ENCODE measurements around the gene JAKMIP1.
"Not testable (repeated sequence)": the region's sequence is repeated elsewhere in the genome, so short reads cannot be mapped to it uniquely, and the experiment has no call there.

The JAKMIP1 gene

DNA sequence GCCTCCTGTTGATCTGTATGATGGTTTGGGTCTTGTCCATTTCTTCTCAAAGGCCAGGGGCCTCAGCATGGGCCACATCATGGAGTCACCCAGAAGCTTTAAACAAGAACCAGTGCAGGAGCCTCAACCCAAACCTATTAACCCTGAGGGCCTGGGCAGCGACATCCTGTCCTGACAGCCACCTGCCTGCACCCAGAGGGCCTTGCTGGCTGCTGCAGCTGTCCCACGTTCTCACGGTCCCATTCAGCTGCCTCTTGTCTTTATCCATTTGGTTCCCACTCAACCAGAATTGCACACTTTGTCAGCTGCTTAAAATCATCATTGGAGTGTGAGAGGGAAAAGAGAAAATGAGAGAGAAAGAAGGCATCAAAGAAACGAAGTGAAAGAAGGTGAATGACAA is 203.7 kb downstream of the JAKMIP1 start:
- Histone ChIP-seq H3K9me3 (replicated peaks; ENCODE audit: insufficient read depth, low read length) (no peaks in the 10 kb centered on the region), H3K79me2 (ENCODE audit: low read length) (no peaks in the 10 kb centered on the region), H3K27me3 (replicated peaks; ENCODE audit: insufficient read depth, low read length) (peaks cover 16% of the 10 kb centered on the region; the same call in 1 of the 2 replicates), H3K36me3 (replicated peaks; ENCODE audit: insufficient read depth, low read length) (no peaks in the 10 kb centered on the region), H4K20me1 (ENCODE audit: insufficient read depth, low read length) (no peaks in the 10 kb centered on the region), H3K9ac (ENCODE audit: low read length) (no peak overlapping the region), H3K4me2 (ENCODE audit: low read depth, low read length) (no peak overlapping the region), H3K4me3 (ENCODE audit: low read length) (no peak overlapping the region), H3K4me1 (ENCODE audit: low read length) (peaks cover 5% of the 10 kb centered on the region; the same call in 1 of the 2 replicates), H3F3A (ENCODE audit: insufficient read depth, low read length) (no peaks in the 10 kb centered on the region), H2AFZ (ENCODE audit: low read length) (no peak overlapping the region), H3K9me2 (replicated peaks; ENCODE audit: insufficient read depth, low read length) (no peaks in the 10 kb centered on the region), H3K27ac (ENCODE audit: low read length) (no peak overlapping the region)
- no peak for DNase-seq
- no peak for TF ChIP-seq EZH2 (optimal IDR thresholded peaks at IDR 0.05; ENCODE audit: low read depth, low read length)
- TF ChIP-seq, protein P1, sequence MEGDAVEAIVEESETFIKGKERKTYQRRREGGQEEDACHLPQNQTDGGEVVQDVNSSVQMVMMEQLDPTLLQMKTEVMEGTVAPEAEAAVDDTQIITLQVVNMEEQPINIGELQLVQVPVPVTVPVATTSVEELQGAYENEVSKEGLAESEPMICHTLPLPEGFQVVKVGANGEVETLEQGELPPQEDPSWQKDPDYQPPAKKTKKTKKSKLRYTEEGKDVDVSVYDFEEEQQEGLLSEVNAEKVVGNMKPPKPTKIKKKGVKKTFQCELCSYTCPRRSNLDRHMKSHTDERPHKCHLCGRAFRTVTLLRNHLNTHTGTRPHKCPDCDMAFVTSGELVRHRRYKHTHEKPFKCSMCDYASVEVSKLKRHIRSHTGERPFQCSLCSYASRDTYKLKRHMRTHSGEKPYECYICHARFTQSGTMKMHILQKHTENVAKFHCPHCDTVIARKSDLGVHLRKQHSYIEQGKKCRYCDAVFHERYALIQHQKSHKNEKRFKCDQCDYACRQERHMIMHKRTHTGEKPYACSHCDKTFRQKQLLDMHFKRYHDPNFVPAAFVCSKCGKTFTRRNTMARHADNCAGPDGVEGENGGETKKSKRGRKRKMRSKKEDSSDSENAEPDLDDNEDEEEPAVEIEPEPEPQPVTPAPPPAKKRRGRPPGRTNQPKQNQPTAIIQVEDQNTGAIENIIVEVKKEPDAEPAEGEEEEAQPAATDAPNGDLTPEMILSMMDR (IDR thresholded peaks at IDR 0.05; ENCODE audit: low read length) = no peak
- no peak for TF ChIP-seq EZH2phosphoT487 (IDR thresholded peaks at IDR 0.05; ENCODE audit: low read length)

DNA sequence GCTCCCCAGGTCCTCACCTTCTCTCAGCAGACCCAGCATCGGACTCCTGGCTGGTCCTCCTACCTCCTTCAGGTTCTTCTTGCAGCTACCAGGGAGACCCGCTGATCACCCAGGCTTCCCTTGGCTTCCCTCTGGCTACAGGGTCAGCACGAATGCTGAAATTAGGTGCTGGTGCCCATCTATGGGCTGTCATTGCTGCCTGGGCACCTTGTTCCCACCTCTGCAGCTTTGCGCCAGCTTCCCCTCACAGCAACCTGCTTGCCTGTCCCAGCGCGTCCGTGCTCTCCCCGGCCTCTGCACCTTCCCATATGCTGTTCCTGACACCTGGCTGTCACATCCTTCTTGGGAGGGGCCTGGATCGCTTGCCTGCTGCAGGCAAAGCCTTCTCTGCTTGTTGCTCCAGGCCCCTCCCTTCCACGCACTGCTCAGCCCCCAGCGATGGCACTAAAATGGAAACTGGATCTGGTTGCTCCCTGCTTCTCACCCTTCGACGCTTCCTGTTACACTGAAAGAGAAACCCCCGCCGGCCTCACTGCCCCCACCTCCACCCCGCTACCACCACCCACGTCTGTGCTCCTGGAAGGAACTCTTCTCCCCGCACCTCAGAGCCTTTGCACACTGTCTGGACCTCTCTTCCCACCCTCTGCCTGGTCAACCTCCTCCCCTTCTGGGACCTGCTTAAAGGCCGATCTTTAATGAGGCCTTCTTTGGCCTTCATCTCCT is 204.3 kb downstream of the JAKMIP1 start:
- H3K9me2 ChIP-seq (replicated peaks; ENCODE audit: insufficient read depth, low read length) = no peaks in the 10 kb centered on the region
- no peaks in the 10 kb centered on the region for H3F3A ChIP-seq (ENCODE audit: insufficient read depth, low read length)
- H3K4me2 ChIP-seq (ENCODE audit: low read depth, low read length) = no peak overlapping the region
- H3K36me3 ChIP-seq (replicated peaks; ENCODE audit: insufficient read depth, low read length) = no peaks in the 10 kb centered on the region
- H2AFZ ChIP-seq (ENCODE audit: low read length) = no peak overlapping the region
- no peak overlapping the region for H3K9ac ChIP-seq (ENCODE audit: low read length)
- H3K4me1 ChIP-seq (ENCODE audit: low read length) = peaks cover 5% of the 10 kb centered on the region; the same call in 1 of the 2 replicates
- H3K4me3 ChIP-seq (ENCODE audit: low read length) = no peak overlapping the region
- H3K27ac ChIP-seq (ENCODE audit: low read length) = no peak overlapping the region
- no peak for DNase-seq
- TF ChIP-seq EZH2phosphoT487 (IDR thresholded peaks at IDR 0.05; ENCODE audit: low read length) (no peak), EZH2 (optimal IDR thresholded peaks at IDR 0.05; ENCODE audit: low read depth, low read length) (no peak)
- TF ChIP-seq, protein P1 (IDR thresholded peaks at IDR 0.05; ENCODE audit: low read length) = no peak
- H3K27me3 ChIP-seq (replicated peaks; ENCODE audit: insufficient read depth, low read length) = 0 out of 2 replicates have a peak, but pooled peaks cover 14% of the 10 kb centered on the region
- H3K9me3 ChIP-seq (replicated peaks; ENCODE audit: insufficient read depth, low read length) = no peaks in the 10 kb centered on the region
- no peaks in the 10 kb centered on the region for H4K20me1 ChIP-seq (ENCODE audit: insufficient read depth, low read length)
- no peaks in the 10 kb centered on the region for H3K79me2 ChIP-seq (ENCODE audit: low read length)

DNA sequence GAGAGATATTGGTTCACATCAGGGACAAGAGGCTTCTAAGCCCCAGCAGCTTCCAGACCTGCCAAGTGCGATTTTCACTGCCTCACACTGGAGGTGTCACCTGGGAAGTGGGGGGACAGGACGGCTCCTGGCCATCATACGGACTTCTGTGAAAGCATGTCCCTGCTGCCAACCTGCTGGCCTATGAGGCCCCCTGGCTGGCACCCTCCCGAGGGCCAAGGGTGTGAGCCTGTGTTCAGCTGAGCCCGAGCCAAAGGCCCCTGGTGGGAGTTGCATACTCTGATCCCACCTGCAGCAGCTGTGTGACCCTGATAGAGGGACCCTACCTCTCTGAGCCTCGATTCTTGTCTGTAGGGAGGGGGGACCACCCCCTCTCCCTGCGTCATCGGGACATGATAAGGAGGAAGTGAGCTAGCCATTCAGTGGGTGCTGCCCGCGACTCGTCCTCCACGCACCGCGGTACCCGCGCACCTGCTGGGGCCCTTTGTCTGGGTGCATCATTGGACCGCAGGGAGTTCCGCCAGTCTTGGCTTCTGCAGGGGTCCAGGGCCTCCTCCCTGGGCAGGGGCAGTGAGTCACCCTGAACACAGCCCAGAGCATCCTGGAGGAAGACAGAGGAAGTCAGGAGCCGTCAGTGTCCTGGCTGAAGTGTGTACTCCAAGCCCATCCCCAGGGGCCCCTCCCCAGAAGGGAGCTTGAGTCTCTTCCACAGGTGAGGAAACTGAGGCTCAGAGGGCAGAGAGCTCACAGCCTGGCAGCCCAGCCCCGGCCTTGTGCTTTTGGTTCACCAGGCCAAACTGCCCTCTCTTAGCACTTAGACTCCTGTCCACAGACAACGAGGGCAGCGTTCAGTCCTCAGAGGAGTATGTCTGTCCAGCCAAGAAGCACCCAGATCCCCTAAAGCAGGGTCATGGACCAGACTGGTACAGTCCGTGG is 206.2 kb downstream of the JAKMIP1 start:
- no peak overlapping the region for H2AFZ ChIP-seq (ENCODE audit: low read length)
- H3K27ac ChIP-seq (ENCODE audit: low read length) = no peak overlapping the region
- no peaks in the 10 kb centered on the region for H3K9me2 ChIP-seq (replicated peaks; ENCODE audit: insufficient read depth, low read length)
- no peak overlapping the region for H3K4me3 ChIP-seq (ENCODE audit: low read length)
- no peaks in the 10 kb centered on the region for H3K36me3 ChIP-seq (replicated peaks; ENCODE audit: insufficient read depth, low read length)
- no peak overlapping the region for H3K9ac ChIP-seq (ENCODE audit: low read length)
- no peaks in the 10 kb centered on the region for H3K9me3 ChIP-seq (replicated peaks; ENCODE audit: insufficient read depth, low read length)
- no peaks in the 10 kb centered on the region for H3F3A ChIP-seq (ENCODE audit: insufficient read depth, low read length)
- no peak for DNase-seq
- H4K20me1 ChIP-seq (ENCODE audit: insufficient read depth, low read length) = no peaks in the 10 kb centered on the region
- H3K4me1 ChIP-seq (ENCODE audit: low read length) = peaks cover 5% of the 10 kb centered on the region; the same call in 1 of the 2 replicates
- H3K4me2 ChIP-seq (ENCODE audit: low read depth, low read length) = no peak overlapping the region
- H3K27me3 ChIP-seq (replicated peaks; ENCODE audit: insufficient read depth, low read length) = no peaks in the 10 kb centered on the region
- no peaks in the 10 kb centered on the region for H3K79me2 ChIP-seq (ENCODE audit: low read length)
- TF ChIP-seq, protein P1 (IDR thresholded peaks at IDR 0.05; ENCODE audit: low read length) = no peak
- TF ChIP-seq EZH2phosphoT487 (IDR thresholded peaks at IDR 0.05; ENCODE audit: low read length) = no peak
- no peak for TF ChIP-seq EZH2 (optimal IDR thresholded peaks at IDR 0.05; ENCODE audit: low read depth, low read length)

DNA sequence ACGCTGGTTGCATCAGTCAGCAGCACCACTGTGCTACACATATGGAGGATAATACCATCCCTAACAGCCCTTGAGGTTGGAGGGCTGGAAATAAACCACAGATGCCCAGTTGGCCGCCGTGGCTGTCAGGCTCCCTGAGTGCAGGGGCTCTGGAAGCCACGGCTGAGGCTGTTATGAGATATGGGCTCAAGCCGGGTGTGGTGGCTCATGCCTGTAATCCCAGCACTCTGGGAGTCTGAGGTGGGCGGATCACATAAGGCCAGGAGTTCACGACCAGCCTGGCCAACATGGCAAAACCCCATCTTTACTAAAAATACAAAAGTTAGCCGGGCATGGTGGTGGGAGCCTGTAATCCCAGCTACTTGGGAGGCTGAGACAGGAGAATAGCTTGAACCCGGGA is 207.0 kb downstream of the JAKMIP1 start:
- not testable (repeated sequence) for H3K9ac ChIP-seq (ENCODE audit: low read length); H3K4me3 ChIP-seq (ENCODE audit: low read length); H2AFZ ChIP-seq (ENCODE audit: low read length); H3F3A ChIP-seq (ENCODE audit: insufficient read depth, low read length); H3K4me1 ChIP-seq (ENCODE audit: low read length); H3K9me3 ChIP-seq (replicated peaks; ENCODE audit: insufficient read depth, low read length); DNase-seq; H3K27ac ChIP-seq (ENCODE audit: low read length); H3K36me3 ChIP-seq (replicated peaks; ENCODE audit: insufficient read depth, low read length); H3K27me3 ChIP-seq (replicated peaks; ENCODE audit: insufficient read depth, low read length); H3K9me2 ChIP-seq (replicated peaks; ENCODE audit: insufficient read depth, low read length); H3K79me2 ChIP-seq (ENCODE audit: low read length); H4K20me1 ChIP-seq (ENCODE audit: insufficient read depth, low read length); H3K4me2 ChIP-seq (ENCODE audit: low read depth, low read length)

Measured in MM.1S (cell line).